8988T (cell line): ENCODE measurements around the gene MMP28.

Experiments used
- DNase-seq: peaks from one replicate; pipeline ENCODE4 v3.0.0; 2011

Gene MMP28, protein sequence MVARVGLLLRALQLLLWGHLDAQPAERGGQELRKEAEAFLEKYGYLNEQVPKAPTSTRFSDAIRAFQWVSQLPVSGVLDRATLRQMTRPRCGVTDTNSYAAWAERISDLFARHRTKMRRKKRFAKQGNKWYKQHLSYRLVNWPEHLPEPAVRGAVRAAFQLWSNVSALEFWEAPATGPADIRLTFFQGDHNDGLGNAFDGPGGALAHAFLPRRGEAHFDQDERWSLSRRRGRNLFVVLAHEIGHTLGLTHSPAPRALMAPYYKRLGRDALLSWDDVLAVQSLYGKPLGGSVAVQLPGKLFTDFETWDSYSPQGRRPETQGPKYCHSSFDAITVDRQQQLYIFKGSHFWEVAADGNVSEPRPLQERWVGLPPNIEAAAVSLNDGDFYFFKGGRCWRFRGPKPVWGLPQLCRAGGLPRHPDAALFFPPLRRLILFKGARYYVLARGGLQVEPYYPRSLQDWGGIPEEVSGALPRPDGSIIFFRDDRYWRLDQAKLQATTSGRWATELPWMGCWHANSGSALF

GRCh38 chr17:35795007-35795870 is at the start of gene MMP28:
TSS of gene MMP28 (minus strand) at chr17:35795641. CDS start at chr17:35795377, 264 bp downstream.
- DNase-seq = no peak

DNA sequence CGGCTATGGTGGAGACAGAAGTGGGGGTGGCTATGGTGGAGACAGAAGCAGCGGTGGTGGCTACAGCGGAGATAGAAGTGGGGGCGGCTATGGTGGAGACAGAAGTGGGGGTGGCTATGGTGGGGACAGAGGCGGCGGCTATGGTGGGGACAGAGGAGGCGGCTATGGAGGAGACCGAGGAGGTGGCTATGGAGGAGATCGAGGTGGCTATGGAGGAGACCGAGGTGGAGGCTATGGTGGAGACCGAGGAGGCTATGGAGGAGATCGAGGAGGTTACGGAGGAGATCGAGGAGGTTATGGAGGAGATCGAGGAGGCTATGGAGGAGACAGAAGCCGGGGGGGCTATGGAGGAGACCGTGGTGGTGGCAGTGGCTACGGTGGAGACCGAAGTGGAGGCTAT is 49.1 kb upstream of the MMP28 start:
- no peak for DNase-seq

- no peak for DNase-seq
Observed at GRCh38 chr17:35843698-35844097, 48.3 kb upstream of the MMP28 start.

DNA sequence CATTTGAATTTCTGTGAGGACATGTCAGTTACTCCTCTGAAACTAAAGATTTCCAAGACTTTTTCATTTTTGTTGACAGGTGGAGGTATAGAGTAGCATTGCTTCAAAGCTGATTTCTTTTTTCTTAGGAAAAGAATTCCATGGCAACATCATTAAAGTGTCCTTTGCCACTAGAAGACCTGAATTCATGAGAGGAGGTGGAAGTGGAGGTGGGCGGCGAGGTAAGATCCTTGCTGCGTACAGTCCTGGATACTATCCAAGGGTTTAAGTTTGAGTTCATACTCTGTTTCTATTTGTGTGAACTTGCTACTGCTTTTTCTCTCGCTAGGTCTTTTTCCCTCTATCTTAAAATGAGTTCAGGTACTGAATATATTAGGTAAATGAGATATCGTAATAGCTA is 46.8 kb upstream of the MMP28 start:
- no peak for DNase-seq

- no peak for DNase-seq
Observed at GRCh38 chr17:35841505-35841904, 46.1 kb upstream of the MMP28 start.

- DNase-seq = no peak
Observed at GRCh38 chr17:35841101-35841500, 45.7 kb upstream of the MMP28 start.

DNA sequence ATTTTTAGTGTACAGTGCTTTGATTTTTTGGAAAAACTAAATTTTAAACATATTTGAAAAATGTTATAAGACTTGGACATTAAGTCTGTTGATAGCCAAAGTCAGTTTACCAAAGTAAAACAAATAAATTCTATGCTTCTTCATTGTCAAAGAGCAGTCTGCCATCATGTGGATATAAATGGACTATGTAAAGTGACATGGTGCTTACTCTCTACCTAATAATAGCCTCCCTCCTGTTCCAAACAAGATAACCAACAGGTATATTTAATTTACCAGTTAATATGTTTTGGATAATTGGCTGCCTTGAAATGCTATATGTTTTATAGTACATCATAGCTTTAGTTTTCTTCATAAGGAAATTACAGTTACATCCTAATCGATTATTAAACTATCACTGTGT is 29.8 kb upstream of the MMP28 start:
- no peak for DNase-seq

GRCh38 chr17:35821308-35821707 is 25.9 kb upstream of the MMP28 start:
- DNase-seq = no peak

DNA sequence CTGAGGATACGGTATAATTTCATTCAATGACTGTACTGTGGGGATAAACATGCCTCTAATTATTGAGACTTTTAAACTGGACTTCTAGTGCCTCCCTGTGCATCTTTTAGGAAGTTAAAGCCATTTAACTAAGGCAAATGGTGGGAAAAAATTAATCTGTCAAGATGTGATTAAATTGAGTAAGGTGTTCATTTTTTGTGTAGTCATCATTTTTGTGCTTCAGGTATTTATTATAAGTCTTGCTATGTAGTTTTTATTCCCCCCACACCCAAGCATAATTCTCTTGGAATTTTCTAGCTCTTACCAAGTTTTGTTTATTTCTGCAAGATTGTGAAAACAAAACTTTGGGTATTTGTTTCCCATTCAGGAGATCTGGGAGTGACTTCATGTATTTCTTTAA is 24.0 kb upstream of the MMP28 start:
- DNase-seq = no peak

DNA sequence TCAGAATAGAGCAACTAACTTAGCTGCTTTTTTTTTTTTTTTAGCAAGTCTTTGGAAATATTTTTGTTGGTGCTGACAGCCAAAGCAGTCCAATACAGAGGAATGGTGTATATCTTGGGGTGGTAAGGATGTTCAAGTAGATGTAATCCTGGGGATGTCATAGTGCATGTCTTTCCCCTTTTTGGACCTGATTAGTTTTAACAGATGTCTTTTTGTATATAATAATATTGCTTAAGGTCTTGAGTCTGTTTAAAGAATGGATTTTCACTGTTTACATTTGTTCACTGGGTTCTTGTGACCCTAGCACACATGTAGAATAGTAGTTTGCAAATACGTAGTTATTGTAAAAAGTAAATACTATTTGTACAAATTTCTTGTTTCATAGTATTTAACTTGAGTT is 21.8 kb upstream of the MMP28 start:
- no peak for DNase-seq

DNA sequence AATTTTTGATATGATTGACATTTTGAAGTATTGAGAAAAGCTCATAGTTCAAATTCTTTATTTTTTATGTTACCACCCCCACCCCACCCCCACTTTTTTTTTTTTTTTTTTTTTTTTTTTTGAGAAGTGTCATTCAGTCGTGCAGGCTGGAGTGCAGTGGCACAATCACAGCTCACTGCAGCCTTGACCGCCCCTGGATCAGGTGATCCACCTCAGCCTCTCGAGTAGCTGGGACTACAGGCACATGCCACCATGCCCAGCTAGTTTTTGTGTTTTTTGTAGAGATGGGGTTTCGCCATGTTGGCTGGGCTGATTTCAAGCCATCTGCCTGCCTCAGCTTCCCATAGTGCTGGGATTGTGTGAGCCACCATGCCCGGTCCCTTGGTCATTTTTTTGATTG is 21.3 kb upstream of the MMP28 start:
- no peak for DNase-seq

DNA sequence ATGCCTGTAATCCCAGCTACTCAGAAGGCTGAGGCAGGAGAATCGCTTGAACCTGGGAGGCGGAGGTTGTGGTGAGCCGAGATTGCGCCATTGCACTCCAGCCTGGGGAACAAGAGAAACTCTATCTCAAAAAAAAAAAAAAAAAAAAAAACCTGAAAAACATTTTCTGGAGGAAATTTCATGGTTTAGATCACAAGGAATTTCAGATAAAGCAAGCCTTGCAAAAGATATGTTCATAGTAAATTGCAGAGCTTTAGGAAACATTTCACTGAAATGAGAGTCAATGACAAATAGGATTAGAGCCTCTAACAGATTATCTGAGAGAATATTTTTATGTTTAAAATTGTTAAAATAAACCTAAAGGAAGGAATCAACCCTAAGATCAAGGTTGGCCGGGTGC is 17.0 kb upstream of the MMP28 start:
- DNase-seq = no peak

DNA sequence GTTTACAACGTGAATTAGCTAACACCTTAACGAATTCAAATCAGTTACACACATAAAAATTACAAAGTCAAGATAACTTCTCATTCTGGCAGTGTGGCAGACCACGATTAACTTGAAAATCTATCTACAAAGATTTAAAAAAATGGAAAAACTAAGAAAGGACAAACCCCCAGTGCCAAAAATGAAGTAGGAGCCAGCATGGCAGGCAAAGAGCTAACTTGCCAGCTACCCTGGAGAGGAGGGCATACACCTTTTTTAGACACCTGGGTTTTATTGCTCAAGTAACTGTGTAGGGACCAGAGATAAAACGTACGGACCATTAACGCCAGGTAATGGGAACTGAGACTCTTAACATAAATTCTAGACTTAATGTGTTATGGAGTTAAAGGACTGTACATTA is 16.3 kb upstream of the MMP28 start:
- DNase-seq = no peak

DNA sequence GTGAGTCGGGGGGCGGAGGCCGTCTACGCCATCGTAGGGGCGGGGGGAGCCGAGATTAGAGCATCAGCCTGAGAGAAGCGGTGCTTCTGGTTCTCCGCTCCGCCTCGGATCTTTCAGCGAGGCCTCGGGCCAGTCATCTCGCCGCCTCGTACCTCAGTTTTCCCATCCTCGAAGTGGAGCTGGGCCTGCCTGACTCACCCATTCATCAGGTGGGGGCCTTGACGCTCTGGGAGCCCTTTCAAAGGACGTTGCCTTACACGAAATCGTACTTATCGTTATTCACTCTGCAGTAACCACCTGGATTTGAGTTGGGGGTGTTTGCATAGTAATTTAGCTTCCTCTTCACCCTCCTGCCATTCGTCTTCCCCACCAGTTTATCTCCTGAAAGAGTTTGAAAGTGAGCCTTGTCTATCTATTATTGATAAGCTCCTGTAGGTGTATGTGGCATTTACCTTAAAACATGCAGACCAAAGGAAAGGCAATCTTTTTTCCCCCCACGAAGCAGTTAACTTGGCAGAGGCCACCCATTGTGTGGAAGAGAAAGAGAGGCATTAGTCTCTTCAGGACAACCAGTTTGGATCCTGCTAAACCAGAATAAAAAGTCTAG is 14.5 kb upstream of the MMP28 start:
- no peak for DNase-seq

DNA sequence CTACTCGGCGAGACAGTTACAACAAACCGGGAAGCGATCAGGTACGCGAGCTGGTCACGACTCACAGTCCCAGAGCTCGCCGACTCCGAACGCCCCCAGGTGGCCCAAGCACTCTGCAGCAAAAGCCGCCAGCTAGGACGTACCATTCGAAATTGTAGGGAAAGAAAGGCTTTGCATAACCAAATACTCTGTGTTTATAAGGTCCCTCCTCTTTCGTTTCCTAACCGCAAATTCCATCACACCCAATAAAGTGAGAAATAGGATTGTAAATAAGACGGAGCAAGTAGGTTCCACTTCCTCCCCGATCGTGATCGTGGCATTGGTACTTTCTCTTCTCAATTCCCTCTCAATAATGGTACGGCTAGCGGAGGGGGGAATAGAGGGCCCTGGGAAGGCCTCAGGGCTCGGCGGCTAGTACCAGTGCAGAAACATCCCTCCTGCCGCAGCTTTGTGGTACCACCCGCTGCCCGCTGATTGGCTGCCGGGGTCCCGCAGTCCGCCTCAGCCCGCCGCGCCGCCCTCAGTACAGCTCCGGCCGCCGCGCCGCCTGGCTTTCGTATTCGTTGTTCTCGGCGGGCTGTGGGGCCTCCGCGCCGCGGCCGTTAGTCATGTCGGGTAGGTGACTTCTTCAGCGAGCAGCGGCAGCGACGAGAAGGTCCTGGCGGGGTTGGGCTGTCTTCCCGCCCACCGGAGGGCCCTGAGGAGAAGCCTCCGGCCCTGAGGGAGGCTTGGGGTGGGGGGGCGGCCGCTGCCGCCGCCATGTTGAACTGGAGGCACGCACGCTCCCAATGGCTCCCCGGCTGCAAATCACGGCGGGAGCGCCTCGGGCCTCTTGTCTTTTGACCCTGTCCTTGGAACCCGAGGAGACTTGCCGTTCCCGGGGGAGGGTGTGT is 13.8 kb upstream of the MMP28 start, which contains the start of gene TAF15:
TAF15 (plus strand) TSS at position 523 of the 893 bp plus-strand sequence; CDS start at position 609, 86 bp downstream.
- peak; percentile 49 for DNase-seq

DNA sequence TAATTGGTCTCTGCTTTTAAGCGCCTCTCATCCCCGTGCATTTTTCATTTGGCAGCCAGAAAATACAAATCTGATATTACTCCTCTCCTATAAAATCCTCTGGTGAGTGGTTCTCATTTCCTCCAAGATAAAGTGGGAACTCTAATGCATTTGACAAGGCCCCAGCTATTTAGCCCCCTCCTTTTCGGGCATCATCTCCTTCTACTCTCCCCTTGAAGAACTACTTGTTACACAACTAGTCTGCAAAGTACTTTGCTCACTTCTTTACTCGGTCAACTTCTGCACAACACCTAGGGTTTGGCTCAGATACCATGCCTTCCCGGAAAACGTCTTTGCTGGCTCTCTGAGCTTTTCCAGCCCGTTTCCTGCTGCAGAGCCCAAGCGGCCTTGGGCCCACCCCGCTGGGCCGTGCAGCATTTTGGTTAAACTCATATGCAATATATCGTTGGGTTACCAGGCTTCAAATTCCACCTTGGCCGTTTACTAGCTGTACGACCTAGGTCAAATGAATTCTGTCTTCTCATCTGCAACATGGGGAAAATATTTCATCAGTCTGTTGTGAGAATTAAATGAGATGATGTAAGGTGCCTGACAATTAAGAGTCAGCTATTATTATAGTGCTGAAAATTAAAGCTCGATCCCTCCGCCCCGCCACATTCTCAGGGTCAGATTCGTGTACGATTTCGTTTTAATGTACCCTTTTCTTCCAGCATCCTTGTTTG is 13.0 kb upstream of the MMP28 start:
- no peak for DNase-seq

GRCh38 chr17:35807371-35808144 is 12.1 kb upstream of the MMP28 start:
- no peak for DNase-seq

DNA sequence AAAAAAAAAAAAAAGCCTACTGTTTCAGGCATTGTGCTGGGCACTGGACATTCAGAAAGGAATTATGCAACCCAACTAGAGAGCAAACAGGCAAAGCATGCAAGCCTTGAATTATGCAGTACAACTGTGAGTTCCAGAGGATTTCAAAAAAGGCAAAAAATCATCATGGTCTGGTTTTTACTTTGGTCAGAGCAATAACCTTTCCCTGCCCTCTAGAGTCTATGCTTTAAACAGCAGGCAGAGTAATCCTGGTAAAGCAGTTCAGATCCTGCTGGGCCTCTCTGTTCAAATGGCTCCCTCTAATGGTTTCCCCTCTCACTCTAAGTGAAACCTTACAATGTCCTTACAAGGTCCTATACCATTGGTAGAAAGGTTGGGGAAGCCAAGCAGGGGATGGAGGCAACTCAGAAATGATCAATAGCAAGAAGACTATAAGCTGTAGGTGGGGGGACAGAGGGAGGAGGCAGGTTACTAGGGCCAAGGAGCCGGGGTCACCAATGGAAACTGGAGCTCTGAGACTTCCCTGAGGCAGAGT is 9.3 kb upstream of the MMP28 start:
- peak; percentile 68 for DNase-seq

DNA sequence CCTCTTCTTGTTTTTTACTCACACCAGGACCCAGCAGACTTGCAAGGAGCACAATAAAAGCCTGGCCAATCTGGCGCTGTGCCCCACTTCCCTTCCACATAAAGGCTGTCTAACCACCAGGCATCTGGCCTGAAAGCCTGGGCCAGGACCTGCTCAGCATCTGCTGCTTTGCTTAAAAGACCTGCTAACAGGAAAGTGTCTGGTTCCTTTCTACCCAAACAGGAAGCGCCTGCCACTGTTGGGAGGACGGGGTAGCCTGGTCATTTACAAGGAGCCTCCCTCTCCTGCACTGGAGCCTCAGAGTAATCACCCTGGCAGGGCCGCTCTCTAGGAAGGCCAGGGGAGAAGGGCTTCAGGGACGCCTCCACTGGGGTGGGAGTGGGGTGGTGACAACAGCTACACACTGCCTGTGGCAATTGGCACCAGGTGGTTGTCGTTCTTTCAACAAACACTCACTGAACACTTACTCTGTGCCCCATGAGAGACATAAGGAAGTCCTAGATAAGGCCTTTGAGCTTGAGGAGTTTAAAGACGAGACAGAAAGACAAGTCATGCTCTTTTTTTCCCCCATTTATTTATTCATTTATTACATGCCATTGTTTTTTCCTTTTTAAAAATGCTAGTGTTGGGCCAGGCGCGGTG is 6.3 kb upstream of the MMP28 start:
- no peak for DNase-seq

DNA sequence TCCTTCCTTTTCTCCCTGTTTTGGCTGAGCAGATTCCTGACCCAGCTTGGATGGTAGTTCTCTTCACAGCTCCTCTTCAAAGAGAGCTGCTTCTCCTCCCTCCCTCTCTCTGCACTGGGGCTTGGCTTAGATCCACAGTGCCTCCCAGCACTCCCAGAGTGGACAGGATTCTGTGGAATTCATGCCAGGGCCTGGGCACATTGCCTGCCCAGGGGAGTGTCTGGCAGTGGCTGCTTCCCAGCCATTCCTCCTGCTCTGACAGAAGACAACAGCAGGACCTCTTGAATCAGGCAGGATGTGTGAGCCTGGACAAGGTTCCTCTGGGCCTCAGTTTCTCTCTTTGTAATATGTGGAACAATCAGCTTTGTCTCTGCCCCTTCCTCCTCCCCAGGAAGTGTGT is 4.5 kb upstream of the MMP28 start:
- DNase-seq = no peak
